Mesangial cell (primary cell): Measurements from ENCODE around the gene OR10H2. TPM values are rescaled to one million over a fixed set of nuclear protein-coding genes. Genes with fewer than 3 reads are reported as not detected.

ENCODE experiments used
- total RNA-seq: library from RNA; depleted of rRNA; stranded (reverse); fragments of >200 nt; gene quantifications from 2 replicates; pipeline ENCODE4 v1.2.3, GENCODE V29; 2015

OR10H2 gene
- not detected in 2 replicates for total RNA-seq

DNA sequence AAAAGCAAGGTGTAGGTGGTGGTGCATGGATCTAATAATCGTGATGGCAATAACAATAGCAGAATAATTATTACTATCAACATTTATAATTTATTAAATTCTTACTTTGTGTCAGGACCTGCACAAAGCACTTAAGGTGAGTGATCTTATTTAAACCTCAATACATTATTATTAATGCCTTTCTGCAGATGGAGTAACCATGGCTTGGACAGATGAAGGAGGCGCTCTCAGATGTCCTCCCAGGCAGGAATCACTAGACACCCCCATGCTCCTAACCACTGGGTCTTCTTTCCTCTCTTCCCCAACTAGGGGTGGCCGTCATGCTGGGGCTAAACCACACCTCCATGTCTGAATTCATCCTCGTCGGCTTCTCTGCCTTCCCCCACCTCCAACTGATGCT, at the start of gene OR10H2:
OR10H2 (plus strand) TSS at position 301 of the 400 bp plus-strand sequence; CDS start at position 321, 20 bp downstream.

GRCh38 chr19:15737722-15738121, 9.9 kb downstream of the OR10H2 start, which contains the start of gene OR10H3:
Gene OR10H3, plus strand, starts transcription at chr19:15737985. Its CDS starts 3,408 bp downstream, at chr19:15741393.

Other genes with a start within 250 kb of the OR10H2 start
- gene PGLYRP2, start 248.5 kb upstream of the OR10H2 start, total RNA-seq, result not detected in 2 replicates
- not detected in 2 replicates for gene CYP4F22, start 219.5 kb upstream of the OR10H2 start, total RNA-seq
- not detected in 2 replicates for gene CYP4F8, start 112.8 kb upstream of the OR10H2 start, total RNA-seq
- gene CYP4F3, start 87.1 kb upstream of the OR10H2 start, total RNA-seq, result not detected in 2 replicates
- not detected in 2 replicates for gene CYP4F12, start 54.9 kb upstream of the OR10H2 start, total RNA-seq
- gene OR10H3, start 10.0 kb downstream of the OR10H2 start, total RNA-seq, result not detected in 2 replicates
- gene OR10H5, start 59.6 kb downstream of the OR10H2 start, total RNA-seq, result not detected in 2 replicates
- gene OR10H1, start 87.6 kb downstream of the OR10H2 start, total RNA-seq, result not detected in 2 replicates
- gene CYP4F2, start 170.1 kb downstream of the OR10H2 start, total RNA-seq, result 0.16 TPM in 1 of 2 replicates, not detected in the other
- not detected in 2 replicates for gene CYP4F11, start 206.5 kb downstream of the OR10H2 start, total RNA-seq
- not detected in 2 replicates for gene OR10H4, start 221.0 kb downstream of the OR10H2 start, total RNA-seq